IMR-90 (cell line): ENCODE results near the gene CYCS. TPM values are rescaled to one million over a fixed set of nuclear protein-coding genes. Genes with fewer than 3 reads are reported as not detected.

Source experiments
- ATAC-seq: fragments of 200-7000 bp; cut with Tn5 transposase; 2 replicates; pipeline ENCODE4 v1.9.1; 2020; ENCODE audit warnings: low read depth, mild to moderate bottlenecking, moderate library complexity
- BruUV-seq: library from RNA; stranded (reverse); fragments of 400-500 nt; replicated peaks from 2 replicates; lab custom pipeline; 2021; lab: Mats Ljungman, UMichigan
- CTCF ChIA-PET: fragments of 300-600 bp; formaldehyde crosslinking; extraction: SDS; loops from one replicate; lab custom pipeline; 2021; ENCODE audit warnings: antibody characterized with exemption; lab: Yijun Ruan, JAX
- POLR2A ChIA-PET: fragments of 300-600 bp; sonication (Branson Sonifier 250); formaldehyde crosslinking; loops from one replicate; lab custom pipeline; 2022; ENCODE audit warnings: antibody characterized with exemption; ENCODE audit not compliant: unreplicated experiment; lab: Charles Lee
- DNase-seq: peaks from one replicate; pipeline ENCODE4 v3.0.0; 2013
- H2AFZ ChIP-seq: replicated peaks from 2 replicates; pipeline ENCODE3; 2013; ENCODE audit warnings: low read length, mild to moderate bottlenecking; ENCODE audit not compliant: poor library complexity
- H2AK5ac ChIP-seq: 2 replicates; pipeline ENCODE4 v1.6.1; 2013; ENCODE audit warnings: low read depth, low read length, inconsistent platforms
- H2AK9ac ChIP-seq: replicated peaks from 2 replicates; pipeline ENCODE3; 2013; ENCODE audit warnings: mild to moderate bottlenecking, low read depth, low read length, moderate library complexity; ENCODE audit not compliant: poor library complexity
- H2BK120ac ChIP-seq: 2 replicates; pipeline ENCODE4 v1.6.1; 2013; ENCODE audit warnings: low read depth, low read length, inconsistent platforms
- H2BK15ac ChIP-seq: 3 replicates; pipeline ENCODE4 v1.6.1; 2013; ENCODE audit warnings: low read depth, low read length, inconsistent platforms
- H2BK20ac ChIP-seq: 2 replicates; pipeline ENCODE4 v1.6.1; 2013; ENCODE audit warnings: low read depth, mild to moderate bottlenecking, inconsistent platforms, low read length, moderate library complexity
- H2BK5ac ChIP-seq: 2 replicates; pipeline ENCODE4 v1.6.1; 2013; ENCODE audit warnings: mild to moderate bottlenecking, low read depth, low read length, inconsistent platforms; ENCODE audit not compliant: poor library complexity, severe bottlenecking
- H3K14ac ChIP-seq: replicated peaks from 2 replicates; pipeline ENCODE4 v1.6.1; 2013; ENCODE audit warnings: low read depth, low read length, inconsistent platforms
- H3K18ac ChIP-seq: 2 replicates; pipeline ENCODE4 v1.6.1; 2013; ENCODE audit warnings: low read depth, low read length, control low read depth
- H3K23ac ChIP-seq: 2 replicates; pipeline ENCODE4 v1.6.1; 2013; ENCODE audit warnings: low read depth, low read length, inconsistent platforms
- H3K27ac ChIP-seq: 2 replicates; pipeline ENCODE4 v1.5.1; 2013; ENCODE audit warnings: mild to moderate bottlenecking, control low read depth, low read length; ENCODE audit not compliant: insufficient read depth
- H3K27me3 ChIP-seq: 2 replicates; pipeline ENCODE4 v1.6.1; 2013; ENCODE audit warnings: low read length; ENCODE audit not compliant: control insufficient read depth, insufficient read depth
- H3K36me3 ChIP-seq: 2 replicates; pipeline ENCODE4 v1.6.1; 2013; ENCODE audit warnings: low read length, mixed read lengths; ENCODE audit not compliant: control insufficient read depth, insufficient read depth
- H3K4ac ChIP-seq: 2 replicates; pipeline ENCODE4 v1.6.1; 2013; ENCODE audit warnings: low read depth, low read length, inconsistent platforms
- H3K4me1 ChIP-seq: 2 replicates; pipeline ENCODE4 v1.6.1; 2013; ENCODE audit warnings: low read length, mixed read lengths; ENCODE audit not compliant: control insufficient read depth, insufficient read depth
- H3K4me2 ChIP-seq: 2 replicates; pipeline ENCODE4 v1.6.1; 2013; ENCODE audit warnings: low read depth, mild to moderate bottlenecking, control low read depth, low read length, moderate library complexity
- H3K4me3 ChIP-seq: 2 replicates; pipeline ENCODE4 v1.5.1; 2013; ENCODE audit warnings: low read depth, mild to moderate bottlenecking, control low read depth, low read length, moderate library complexity; ENCODE audit not compliant: insufficient read depth
- H3K56ac ChIP-seq: 2 replicates; pipeline ENCODE4 v1.6.1; 2013; ENCODE audit warnings: low read length, inconsistent platforms; ENCODE audit not compliant: insufficient read depth; ENCODE audit errors: extremely low read depth
- H3K79me1 ChIP-seq, 2 experiments: 2 replicates each; pipeline ENCODE4 v1.6.1; 2013; ENCODE audit warnings: low read length in 2 of 2, inconsistent platforms in 1 of 2, low read depth in 1 of 2
- H3K9ac ChIP-seq: 2 replicates; pipeline ENCODE4 v1.6.1; 2013; ENCODE audit warnings: low read depth, low read length, control low read depth
- H3K9me1 ChIP-seq: 2 replicates; pipeline ENCODE4 v1.6.1; 2013; ENCODE audit warnings: low read length, inconsistent platforms; ENCODE audit not compliant: insufficient read depth
- H3K9me3 ChIP-seq: 2 replicates; pipeline ENCODE4 v1.6.1; 2013; ENCODE audit warnings: low read length; ENCODE audit not compliant: control insufficient read depth, insufficient read depth
- H4K20me1 ChIP-seq: 2 replicates; pipeline ENCODE4 v1.6.1; 2013; ENCODE audit warnings: low read length, inconsistent platforms; ENCODE audit not compliant: insufficient read depth
- H4K5ac ChIP-seq: 2 replicates; pipeline ENCODE4 v1.6.1; 2013; ENCODE audit warnings: mild to moderate bottlenecking, low read depth, low read length, control low read depth
- H4K8ac ChIP-seq, 2 experiments: 2 replicates each; pipeline ENCODE4 v1.6.1; 2013; ENCODE audit warnings: low read depth in 2 of 2, low read length in 2 of 2, control low read depth in 1 of 2, inconsistent platforms in 1 of 2
- H4K91ac ChIP-seq: 2 replicates; pipeline ENCODE4 v1.6.1; 2013; ENCODE audit warnings: low read depth, low read length, inconsistent platforms; ENCODE audit not compliant: insufficient read depth
- BHLHE40 ChIP-seq: fragments of 150-350 bp; IDR thresholded peaks from 2 replicates; pipeline ENCODE4 v1.6.1; 2016; ENCODE audit warnings: mild to moderate bottlenecking, low read depth, low read length
- ELK1 ChIP-seq: fragments of 150-350 bp; IDR thresholded peaks from 2 replicates; pipeline ENCODE4 v1.6.1; 2016; ENCODE audit warnings: low read depth, mild to moderate bottlenecking, low read length, moderate library complexity, borderline replicate concordance
- MXI1 ChIP-seq: IDR thresholded peaks from 2 replicates; pipeline ENCODE4 v1.6.1; 2012; ENCODE audit warnings: low read depth, mild to moderate bottlenecking, low read length, moderate library complexity, borderline replicate concordance
- RCOR1 ChIP-seq: IDR thresholded peaks from 2 replicates; pipeline ENCODE4 v1.6.1; 2012; ENCODE audit warnings: mild to moderate bottlenecking, low read length, improper control_type of control experiment; ENCODE audit not compliant: insufficient replicate concordance
- SMC3 ChIP-seq: fragments of 150-350 bp; IDR thresholded peaks from 2 replicates; pipeline ENCODE4 v1.6.1; 2016; ENCODE audit warnings: low read depth, mild to moderate bottlenecking, antibody characterized with exemption, low read length, moderate library complexity
- WGBS, 2 experiments: methylation state at CpG; one replicate each; pipeline versions ENCODE4 v1.1.5 to v1.1.7; 2013; ENCODE audit warnings: missing lambda C conversion rate in 2 of 2; ENCODE audit not compliant: insufficient read length in 1 of 2; ENCODE audit errors: extremely low coverage in 2 of 2; 5-methylcytosine and 5-hydroxymethylcytosine counted together
- dilution Hi-C: fragments of 300-500 bp; cut with HindIII; formaldehyde crosslinking; loops from one replicate; pipeline ENCODE4 v1.14.3; 2018; ENCODE audit warnings: low sequenced_read_pairs; ENCODE audit not compliant: unreplicated experiment
- in situ Hi-C: fragments of 300-500 bp; cut with MboI; formaldehyde crosslinking; loops from 3 replicates; pipeline ENCODE4 v1.14.3; 2019; ENCODE audit warnings: low sequenced_read_pairs, inconsistent platforms, mixed read lengths
- intact Hi-C: fragments of 100-400 bp; cut with micrococcal nuclease; formaldehyde crosslinking; loops from 2 replicates; pipeline ENCODE4 v1.10.0; 2022
- polyA plus RNA-seq, 3 experiments: library from polyadenylated mRNA; depleted of rRNA; stranded (reverse); fragments of >200 nt; gene quantifications; 2 replicates each; pipeline ENCODE4 v1.2.3, GENCODE V29; 2012; ENCODE audit warnings: low replicate concordance in 1 of 3
- total RNA-seq: library from RNA; depleted of rRNA; stranded (reverse); fragments of >200 nt; gene quantifications from 2 replicates; pipeline ENCODE4 v1.2.3, GENCODE V29; 2012

CYCS gene
- total and polyA plus RNA-seq, 2 of the 4 experiments (the other 2 are of a cell fraction): 22.9 to 59.0 TPM

GRCh38 chr7:25125137-25125946, at the start of gene CYCS (continued):
- TF ChIP-seq MXI1 (peak; percentile 94), SMC3 (no peak), ELK1 (no peak)

- 33% methylated on average over 1 of the region's 4 CpGs; no CpG with 5 or more reads in 1 of the 2 experiments for WGBS, 2 experiments
- Histone ChIP-seq H3K9me3 (no peaks in the 10 kb centered on the region), H2BK15ac (no peak overlapping the region), H4K91ac (no peak overlapping the region), H3K23ac (no peak overlapping the region), H2AK5ac (no peak overlapping the region), H3K4me2 (no peak overlapping the region), H2BK120ac (no peak overlapping the region), H3K27me3 (no peaks in the 10 kb centered on the region), H3K4me1 (no peaks in the 10 kb centered on the region), H3K27ac (no peak overlapping the region), H3K79me1 (no peaks in the 10 kb centered on the region), H4K5ac (no peak overlapping the region), H2BK20ac (no peak overlapping the region), H3K14ac (no peak overlapping the region), H3K9ac (no peak overlapping the region), H2AFZ (no peak overlapping the region), H3K36me3 (no peaks in the 10 kb centered on the region), H3K9me1 (no peaks in the 10 kb centered on the region), H4K20me1 (no peaks in the 10 kb centered on the region), H2BK5ac (no peak overlapping the region), H4K8ac (no peak overlapping the region), H2AK9ac (no peak overlapping the region), H3K18ac (no peak overlapping the region), H3K4me3 (no peak overlapping the region), H3K56ac (no peak overlapping the region), H3K4ac (no peak overlapping the region)
- no peak for TF ChIP-seq BHLHE40
- no peak for TF ChIP-seq MXI1
- TF ChIP-seq RCOR1: no peak
- dilution Hi-C loops: no loop called here
- no peak for DNase-seq
- no TSS peak for BruUV-seq
- no peak for ATAC-seq
- ChIA-PET CTCF (no interaction called here), POLR2A (no interaction called here)
- in situ Hi-C loops: loop anchor here (25.0 kb wide), 1 partner anchor 886 kb away; the partner anchor contains the start of gene NPY
- intact Hi-C loops: no loop called here
Measured at GRCh38 chr7:25173184-25173583, 48.1 kb upstream of the CYCS start.
